Neural progenitor cell (in vitro differentiated cells): Measurements from ENCODE around the gene CFAP299. TPM values are rescaled to one million over a fixed set of nuclear protein-coding genes. Genes with fewer than 3 reads are reported as not detected.
A peak's percentile ranks its signal among the peaks of the same experiment; 100 is the strongest.

Source experiments
- DNase-seq: peaks from one replicate; pipeline ENCODE4 v3.0.0-alpha.2; 2016; ENCODE audit warnings: low spot score
- H2AFZ ChIP-seq: fragments of 200-600 bp; sonication (generic); replicated peaks from 2 replicates; pipeline ENCODE4 v1.6.1; 2016; ENCODE audit warnings: antibody characterized with exemption
- H3F3A ChIP-seq: fragments of 200-600 bp; sonication (generic); 2 replicates; pipeline ENCODE4 v1.6.1; 2016; ENCODE audit warnings: antibody characterized with exemption, low read depth
- H3K27ac ChIP-seq: fragments of 200-600 bp; sonication (generic); 2 replicates; pipeline ENCODE4 v1.5.1; 2016; ENCODE audit warnings: mild to moderate bottlenecking
- H3K27me3 ChIP-seq: fragments of 200-600 bp; sonication (generic); 2 replicates; pipeline ENCODE4 v1.6.1; 2016; ENCODE audit warnings: mild to moderate bottlenecking, moderate library complexity
- H3K36me3 ChIP-seq: fragments of 200-600 bp; sonication (generic); 2 replicates; pipeline ENCODE4 v1.5.1; 2016
- H3K4me1 ChIP-seq: fragments of 200-600 bp; sonication (generic); 2 replicates; pipeline ENCODE4 v1.6.1; 2016; ENCODE audit warnings: mixed run types
- H3K4me2 ChIP-seq: fragments of 200-600 bp; sonication (generic); 2 replicates; pipeline ENCODE4 v1.6.1; 2016
- H3K4me3 ChIP-seq: fragments of 200-600 bp; sonication (generic); 2 replicates; pipeline ENCODE4 v1.5.1; 2016
- H3K79me2 ChIP-seq: fragments of 200-600 bp; sonication (generic); 2 replicates; pipeline ENCODE4 v1.6.1; 2016; ENCODE audit warnings: low read depth
- H3K9ac ChIP-seq: fragments of 200-600 bp; sonication (generic); 2 replicates; pipeline ENCODE4 v1.6.1; 2016
- H3K9me3 ChIP-seq: fragments of 200-600 bp; sonication (generic); 2 replicates; pipeline ENCODE4 v1.5.1; 2016; ENCODE audit warnings: low read depth
- H4K20me1 ChIP-seq: fragments of 200-600 bp; sonication (generic); 2 replicates; pipeline ENCODE4 v1.6.1; 2016; ENCODE audit warnings: low read depth
- H3K27ac Mint-ChIP-seq: 3 replicates; pipeline ENCODE4 v1.8.0; 2021; ENCODE audit warnings: mixed read lengths
- H3K27me3 Mint-ChIP-seq: 2 replicates; pipeline ENCODE4 v1.8.0; 2022; ENCODE audit warnings: low read depth, mild to moderate bottlenecking, inconsistent platforms, moderate library complexity, mixed read lengths; ENCODE audit not compliant: insufficient read depth
- H3K36me3 Mint-ChIP-seq: 3 replicates; pipeline ENCODE4 v1.8.0; 2021; ENCODE audit warnings: mixed read lengths
- H3K4me1 Mint-ChIP-seq: 3 replicates; pipeline ENCODE4 v1.8.0; 2021; ENCODE audit warnings: mixed read lengths
- H3K4me3 Mint-ChIP-seq: 3 replicates; pipeline ENCODE4 v1.8.0; 2021; ENCODE audit warnings: mild to moderate bottlenecking, moderate library complexity, mixed read lengths
- H3K9me3 Mint-ChIP-seq: 3 replicates; pipeline ENCODE4 v1.8.0; 2020; ENCODE audit warnings: mixed read lengths
- EZH2 ChIP-seq: fragments of 200-600 bp; sonication (generic); IDR thresholded peaks from 2 replicates; pipeline ENCODE4 v1.6.1; 2017; ENCODE audit warnings: antibody characterized with exemption, mild to moderate bottlenecking, moderate library complexity
- EZH2phosphoT487 ChIP-seq: fragments of 200-600 bp; sonication (generic); IDR thresholded peaks from 2 replicates; pipeline ENCODE4 v1.6.1; 2017; ENCODE audit warnings: antibody characterized with exemption
- total RNA-seq: library from RNA; depleted of rRNA; stranded (reverse); fragments of >200 nt; gene quantifications from 2 replicates; pipeline ENCODE4 v1.2.3, GENCODE V29; 2015; ENCODE audit warnings: low replicate concordance
- TF ChIP-seq, protein P1 (sequence below): fragments of 200-600 bp; sonication (generic); IDR thresholded peaks from 2 replicates; pipeline ENCODE4 v1.5.1; 2017; ENCODE audit warnings: antibody characterized with exemption, mild to moderate bottlenecking

CFAP299 gene
- total RNA-seq, 1 donor from 2014 or later: not detected

DNA sequence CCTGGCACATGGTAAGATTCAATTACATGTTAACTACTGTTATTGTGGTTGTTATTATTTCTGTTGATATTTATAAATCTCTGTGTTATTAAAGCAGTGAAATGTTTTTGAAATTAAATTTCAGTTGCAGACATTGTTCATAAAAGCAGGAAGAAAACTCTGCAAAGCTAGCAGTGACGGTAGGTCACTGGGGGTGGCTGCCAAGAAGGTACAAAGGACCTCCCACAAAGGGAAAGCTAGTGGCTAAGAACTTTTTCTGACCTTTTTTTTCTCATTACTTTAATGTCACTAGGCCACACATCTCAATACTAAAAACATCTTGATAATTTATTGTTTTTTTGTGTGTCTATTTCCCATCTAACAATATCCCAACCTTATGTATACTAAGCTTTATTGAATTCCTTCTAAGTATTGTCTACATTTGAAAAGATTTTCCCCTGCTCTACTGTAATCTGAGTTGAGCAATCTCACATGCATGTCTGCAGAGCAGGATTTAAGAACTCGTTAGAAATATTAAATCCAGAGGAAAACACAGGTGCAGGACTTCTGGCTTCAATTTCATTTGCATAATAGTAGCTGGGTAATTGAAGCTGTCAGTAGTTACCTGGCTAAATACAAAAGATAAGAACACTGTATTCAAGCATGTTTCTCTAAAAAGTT lies 197.3 kb downstream of the CFAP299 start:
- no peak for DNase-seq
- H3K27ac ChIP-seq: no peak overlapping the region

DNA sequence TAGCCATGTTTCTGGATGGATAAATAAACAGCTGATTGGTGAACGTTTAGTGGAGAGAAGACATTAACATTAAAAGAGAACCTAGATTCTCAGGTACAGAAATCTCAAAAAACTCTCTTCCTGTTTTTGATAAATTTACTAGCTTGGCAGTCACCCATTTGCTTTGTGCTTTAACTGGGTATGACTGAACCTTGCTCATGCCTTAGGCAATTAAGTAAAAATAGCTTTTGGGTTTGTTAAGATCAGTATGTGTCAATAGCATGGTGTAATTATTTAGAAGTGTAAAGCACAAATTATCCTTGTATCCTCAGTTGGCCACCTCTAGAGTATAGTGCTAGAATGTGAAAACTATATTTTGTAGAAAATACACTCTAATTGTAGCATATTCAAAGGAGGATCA lies 200.0 kb downstream of the CFAP299 start:
- Histone ChIP-seq H3K36me3 (no peaks in the 10 kb centered on the region), H3K4me1 (peaks cover 9% of the 10 kb centered on the region), H3K79me2 (no peaks in the 10 kb centered on the region), H3K9ac (no peak overlapping the region), H3K4me2 (no peak overlapping the region), H3F3A (no peaks in the 10 kb centered on the region), H3K27ac (no peak overlapping the region), H2AFZ (no peak overlapping the region), H3K4me3 (no peak overlapping the region), H3K9me3 (no peaks in the 10 kb centered on the region), H3K27me3 (no peaks in the 10 kb centered on the region), H4K20me1 (no peaks in the 10 kb centered on the region)
- no peak overlapping the region for H3K27ac Mint-ChIP-seq
- no peaks in the 10 kb centered on the region for H3K4me1 Mint-ChIP-seq
- H3K9me3 Mint-ChIP-seq: no peaks in the 10 kb centered on the region
- TF ChIP-seq EZH2: no peak
- no peak for TF ChIP-seq EZH2phosphoT487
- TF ChIP-seq, protein P1, sequence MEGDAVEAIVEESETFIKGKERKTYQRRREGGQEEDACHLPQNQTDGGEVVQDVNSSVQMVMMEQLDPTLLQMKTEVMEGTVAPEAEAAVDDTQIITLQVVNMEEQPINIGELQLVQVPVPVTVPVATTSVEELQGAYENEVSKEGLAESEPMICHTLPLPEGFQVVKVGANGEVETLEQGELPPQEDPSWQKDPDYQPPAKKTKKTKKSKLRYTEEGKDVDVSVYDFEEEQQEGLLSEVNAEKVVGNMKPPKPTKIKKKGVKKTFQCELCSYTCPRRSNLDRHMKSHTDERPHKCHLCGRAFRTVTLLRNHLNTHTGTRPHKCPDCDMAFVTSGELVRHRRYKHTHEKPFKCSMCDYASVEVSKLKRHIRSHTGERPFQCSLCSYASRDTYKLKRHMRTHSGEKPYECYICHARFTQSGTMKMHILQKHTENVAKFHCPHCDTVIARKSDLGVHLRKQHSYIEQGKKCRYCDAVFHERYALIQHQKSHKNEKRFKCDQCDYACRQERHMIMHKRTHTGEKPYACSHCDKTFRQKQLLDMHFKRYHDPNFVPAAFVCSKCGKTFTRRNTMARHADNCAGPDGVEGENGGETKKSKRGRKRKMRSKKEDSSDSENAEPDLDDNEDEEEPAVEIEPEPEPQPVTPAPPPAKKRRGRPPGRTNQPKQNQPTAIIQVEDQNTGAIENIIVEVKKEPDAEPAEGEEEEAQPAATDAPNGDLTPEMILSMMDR: no peak
- DNase-seq: no peak
- no peaks in the 10 kb centered on the region for H3K36me3 Mint-ChIP-seq
- no peaks in the 10 kb centered on the region for H3K27me3 Mint-ChIP-seq
- H3K4me3 Mint-ChIP-seq: no peak overlapping the region

More for the DNA sequence above, 197.3 kb downstream of the CFAP299 start:
- Histone ChIP-seq H2AFZ (no peak overlapping the region), H3K79me2 (no peaks in the 10 kb centered on the region), H3K9me3 (no peaks in the 10 kb centered on the region), H3K4me1 (peaks cover 9% of the 10 kb centered on the region), H3K9ac (no peak overlapping the region), H3K4me2 (peak overlapping the region; percentile 34), H3K36me3 (no peaks in the 10 kb centered on the region), H3F3A (no peaks in the 10 kb centered on the region), H3K27me3 (no peaks in the 10 kb centered on the region), H3K4me3 (no peak overlapping the region), H4K20me1 (no peaks in the 10 kb centered on the region)
- H3K27ac Mint-ChIP-seq: no peak overlapping the region
- H3K4me3 Mint-ChIP-seq: no peak overlapping the region
- no peaks in the 10 kb centered on the region for H3K9me3 Mint-ChIP-seq
- H3K27me3 Mint-ChIP-seq: no peaks in the 10 kb centered on the region
- TF ChIP-seq, protein P1: no peak
- TF ChIP-seq EZH2phosphoT487 (no peak), EZH2 (no peak)
- H3K4me1 Mint-ChIP-seq: no peaks in the 10 kb centered on the region
- no peaks in the 10 kb centered on the region for H3K36me3 Mint-ChIP-seq

DNA sequence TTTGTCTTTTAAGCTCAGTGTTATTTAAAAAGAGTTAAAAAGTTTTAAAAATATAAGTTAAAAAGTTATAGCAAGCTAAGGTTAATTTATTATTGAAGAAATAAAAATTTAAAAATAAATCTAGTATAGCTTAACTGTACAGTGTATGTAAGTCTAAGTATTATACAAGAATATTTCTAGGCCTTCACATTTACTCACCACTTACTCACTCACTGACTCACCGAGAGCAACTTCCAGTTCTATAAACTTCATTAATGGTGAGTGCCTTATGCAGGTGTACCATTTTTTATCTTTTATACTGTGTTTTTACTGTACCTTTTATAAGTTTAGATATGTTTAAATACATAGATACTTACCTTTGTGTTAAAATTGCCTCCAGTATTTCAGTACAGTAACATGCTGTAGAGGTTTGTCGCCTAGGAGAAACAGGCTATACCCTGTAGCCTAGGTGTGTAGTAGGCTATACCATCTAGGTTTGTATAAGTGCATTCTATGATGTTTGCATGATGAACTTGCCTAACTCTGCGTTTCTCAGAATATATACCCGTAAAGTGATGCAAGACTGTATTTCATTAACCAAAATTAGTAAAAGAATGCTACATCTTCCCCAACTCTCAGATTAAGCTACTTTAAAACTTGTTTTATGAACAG lies 202.9 kb downstream of the CFAP299 start:
- Histone ChIP-seq H3K9me3 (no peaks in the 10 kb centered on the region), H3K79me2 (no peaks in the 10 kb centered on the region), H3K27ac (no peak overlapping the region), H4K20me1 (no peaks in the 10 kb centered on the region), H3K27me3 (no peaks in the 10 kb centered on the region), H3K4me1 (peaks cover under 1% of the 10 kb centered on the region), H3K36me3 (no peaks in the 10 kb centered on the region), H3K4me2 (no peak overlapping the region), H2AFZ (no peak overlapping the region), H3K9ac (no peak overlapping the region), H3K4me3 (no peak overlapping the region), H3F3A (no peaks in the 10 kb centered on the region)
- TF ChIP-seq EZH2: no peak
- TF ChIP-seq, protein P1: no peak
- no peak for TF ChIP-seq EZH2phosphoT487
- Mint-ChIP-seq H3K4me1 (no peaks in the 10 kb centered on the region), H3K4me3 (no peak overlapping the region), H3K9me3 (no peaks in the 10 kb centered on the region), H3K36me3 (no peaks in the 10 kb centered on the region), H3K27ac (no peak overlapping the region), H3K27me3 (no peaks in the 10 kb centered on the region)
- no peak for DNase-seq
